SK-N-MC (cell line): ENCODE results near the gene AUTS2.
A peak's percentile ranks its signal among the peaks of the same experiment; 100 is the strongest.

Experiments used
- DNase-seq: peaks from one replicate; pipeline ENCODE4 v3.0.0-alpha.2; 2011; ENCODE audit warnings: low read depth, low spot score
- H3K27ac ChIP-seq: fragments of 200-600 bp; sonication (generic); 2 replicates; pipeline ENCODE4 v1.5.1; 2016; ENCODE audit warnings: mixed run types
- H3K36me3 ChIP-seq: fragments of 200-600 bp; sonication (generic); 2 replicates; pipeline ENCODE4 v1.6.1; 2017; ENCODE audit warnings: antibody characterized with exemption, low read length, mixed read lengths; ENCODE audit not compliant: insufficient read depth
- H3K4me3 ChIP-seq: fragments of 200-600 bp; sonication (generic); 2 replicates; pipeline ENCODE4 v1.5.1; 2016
- H3K9ac ChIP-seq: fragments of 200-600 bp; sonication (generic); 2 replicates; pipeline ENCODE4 v1.8.0; 2017; ENCODE audit warnings: mixed run types, mixed read lengths; ENCODE audit not compliant: insufficient read length
- H3K9me3 ChIP-seq: fragments of 200-600 bp; sonication (generic); 2 replicates; pipeline ENCODE4 v1.6.1; 2017; ENCODE audit warnings: low read depth, mild to moderate bottlenecking, antibody characterized with exemption, low read length, moderate library complexity, mixed read lengths
- EZH2 ChIP-seq: fragments of 200-600 bp; sonication (generic); IDR thresholded peaks from one replicate; pipeline ENCODE4 v1.6.1; 2017; ENCODE audit warnings: antibody characterized with exemption
- FOXP2 ChIP-seq: optimal IDR thresholded peaks from 2 replicates; pipeline ENCODE3; 2011; ENCODE audit warnings: mild to moderate bottlenecking, moderate library complexity; ENCODE audit not compliant: insufficient read depth; ENCODE audit errors: extremely low read length, control extremely low read depth
- POLR2AphosphoS5 ChIP-seq: IDR thresholded peaks from 2 replicates; pipeline ENCODE4 v1.6.1; 2012; ENCODE audit warnings: mild to moderate bottlenecking, low read depth, low read length, borderline replicate concordance

The AUTS2 gene

DNA sequence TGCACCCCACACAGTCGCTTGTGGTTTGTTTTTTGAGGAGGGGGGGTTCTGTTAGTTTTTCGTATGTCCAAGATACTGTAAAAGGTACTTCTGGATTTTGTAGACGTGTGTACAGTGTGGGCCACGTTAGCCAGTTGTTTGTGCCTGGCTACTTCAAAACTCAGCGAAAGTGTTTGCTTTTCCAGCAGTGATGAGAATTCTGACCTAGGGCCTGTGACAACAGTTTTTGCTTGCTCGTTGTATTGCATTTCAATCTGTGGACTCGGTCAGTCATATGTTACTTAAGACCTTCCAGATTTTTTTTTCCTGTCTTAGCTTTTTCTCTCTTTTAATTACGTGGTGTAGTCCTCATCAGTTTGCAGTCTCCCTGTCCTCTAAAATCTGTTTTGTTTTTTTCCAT lies 1194.8 kb downstream of the AUTS2 start:
- no peak overlapping the region for H3K4me3 ChIP-seq
- no peak overlapping the region for H3K27ac ChIP-seq
- H3K9ac ChIP-seq, result no peak overlapping the region
- H3K36me3 ChIP-seq, result peaks cover 42% of the 10 kb centered on the region; the same call in 1 of the 2 replicates
- no peak for DNase-seq
- H3K9me3 ChIP-seq, result no peaks in the 10 kb centered on the region
- TF ChIP-seq EZH2 (no peak), POLR2AphosphoS5 (no peak), FOXP2 (no peak)

DNA sequence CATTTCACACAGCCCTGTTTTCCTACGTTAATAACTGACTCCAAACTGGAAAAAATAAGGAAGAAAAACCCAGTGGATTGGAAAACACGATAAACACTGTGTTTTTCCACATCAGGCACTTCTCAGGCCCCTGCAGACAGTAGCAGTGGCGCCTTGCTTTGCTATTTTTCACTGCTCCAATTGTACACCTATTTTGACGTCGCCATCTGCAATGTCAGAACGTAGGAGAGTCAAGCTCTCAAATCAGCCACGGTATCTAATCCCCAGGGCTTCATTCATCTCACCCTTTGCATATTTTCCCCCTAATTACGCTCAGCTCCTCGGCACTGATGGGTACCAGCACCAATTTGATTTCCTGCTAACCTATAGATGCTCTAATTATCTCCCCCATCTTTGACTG lies 1195.5 kb downstream of the AUTS2 start:
- no peaks in the 10 kb centered on the region for H3K9me3 ChIP-seq
- no peak for DNase-seq
- H3K27ac ChIP-seq, result no peak overlapping the region
- H3K9ac ChIP-seq, result no peak overlapping the region
- H3K4me3 ChIP-seq, result no peak overlapping the region
- H3K36me3 ChIP-seq, result peaks cover 36% of the 10 kb centered on the region; the same call in 1 of the 2 replicates
- TF ChIP-seq EZH2 (no peak), POLR2AphosphoS5 (no peak), FOXP2 (no peak)

- H3K4me3 ChIP-seq, result no peak overlapping the region
- H3K36me3 ChIP-seq, result peaks cover 26% of the 10 kb centered on the region; the same call in 1 of the 2 replicates
- no peak overlapping the region for H3K27ac ChIP-seq
- TF ChIP-seq POLR2AphosphoS5 (no peak), FOXP2 (no peak), EZH2 (no peak)
- no peak for DNase-seq
- no peak overlapping the region for H3K9ac ChIP-seq
- no peaks in the 10 kb centered on the region for H3K9me3 ChIP-seq
Measured at GRCh38 chr7:70794962-70795361, 1196.7 kb downstream of the AUTS2 start.

- no peak for DNase-seq
- no peak overlapping the region for H3K27ac ChIP-seq
- TF ChIP-seq FOXP2, result no peak
- TF ChIP-seq EZH2, result no peak
- TF ChIP-seq POLR2AphosphoS5, result no peak
- H3K4me3 ChIP-seq, result no peak overlapping the region
- no peak overlapping the region for H3K9ac ChIP-seq
- H3K9me3 ChIP-seq, result no peaks in the 10 kb centered on the region
- peaks cover 17% of the 10 kb centered on the region; the same call in 1 of the 2 replicates for H3K36me3 ChIP-seq
Measured at GRCh38 chr7:70795948-70796347, 1197.7 kb downstream of the AUTS2 start.

- Histone ChIP-seq H3K9ac (no peak overlapping the region), H3K9me3 (no peaks in the 10 kb centered on the region), H3K36me3 (peaks cover 6% of the 10 kb centered on the region; the same call in 1 of the 2 replicates), H3K27ac (no peak overlapping the region), H3K4me3 (no peak overlapping the region)
- TF ChIP-seq EZH2 (no peak), FOXP2 (peak; percentile 30), POLR2AphosphoS5 (0 out of 2 replicates have a peak, but pooled peaks have one; percentile 16)
- DNase-seq, result peak; percentile 26
Measured at GRCh38 chr7:70797109-70797514, 1198.8 kb downstream of the AUTS2 start.

DNA sequence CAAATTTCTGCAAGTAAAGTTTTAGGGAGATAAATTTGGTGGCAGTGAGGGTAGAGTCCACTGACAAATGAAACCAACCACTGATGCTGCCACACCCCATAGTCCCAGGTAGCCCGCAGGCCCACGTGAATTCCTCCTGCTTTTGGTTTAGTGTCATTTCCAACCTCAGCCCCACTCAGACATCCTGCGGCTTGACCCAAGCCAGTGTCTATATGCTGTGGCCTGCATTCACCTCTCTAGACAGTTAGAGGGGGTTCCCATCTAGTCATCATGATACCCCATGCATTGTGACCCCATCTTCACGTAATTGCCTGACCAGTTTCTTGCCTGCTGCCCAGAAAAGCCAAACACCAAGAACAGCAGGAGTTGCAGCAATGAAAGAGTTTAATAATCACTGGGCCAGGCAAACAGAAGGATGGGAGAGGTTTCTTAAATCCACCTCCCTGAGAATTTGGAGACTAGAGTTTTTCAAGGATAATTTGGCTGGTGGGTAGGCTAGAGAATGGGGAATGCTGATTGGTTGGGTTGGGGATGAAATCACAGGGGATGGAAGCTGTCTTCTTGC lies 1201.6 kb downstream of the AUTS2 start:
- no peak for DNase-seq
- H3K36me3 ChIP-seq, result no peaks in the 10 kb centered on the region
- no peak overlapping the region for H3K4me3 ChIP-seq
- 0 out of 2 replicates have a peak, but pooled peaks cover 4% of the 10 kb centered on the region for H3K9me3 ChIP-seq
- H3K9ac ChIP-seq, result no peak overlapping the region
- TF ChIP-seq EZH2 (no peak), POLR2AphosphoS5 (no peak), FOXP2 (no peak)
- H3K27ac ChIP-seq, result no peak overlapping the region

GRCh38 chr7:70805360-70805759 lies 1207.1 kb downstream of the AUTS2 start:
- Histone ChIP-seq H3K27ac (no peak overlapping the region), H3K4me3 (no peak overlapping the region), H3K36me3 (no peaks in the 10 kb centered on the region), H3K9me3 (0 out of 2 replicates have a peak, but pooled peaks cover 4% of the 10 kb centered on the region), H3K9ac (no peak overlapping the region)
- DNase-seq, result no peak
- no peak for TF ChIP-seq EZH2

GRCh38 chr7:70807650-70808049 lies 1209.4 kb downstream of the AUTS2 start:
- no peak for DNase-seq
- no peak for TF ChIP-seq POLR2AphosphoS5
- Histone ChIP-seq H3K9me3 (0 out of 2 replicates have a peak, but pooled peaks cover 4% of the 10 kb centered on the region), H3K4me3 (no peak overlapping the region), H3K9ac (no peak overlapping the region), H3K36me3 (no peaks in the 10 kb centered on the region), H3K27ac (no peak overlapping the region)

GRCh38 chr7:70808876-70809275 lies 1210.6 kb downstream of the AUTS2 start:
- no peak for DNase-seq
- Histone ChIP-seq H3K36me3 (no peaks in the 10 kb centered on the region), H3K4me3 (no peak overlapping the region), H3K27ac (no peak overlapping the region), H3K9ac (no peak overlapping the region), H3K9me3 (no peaks in the 10 kb centered on the region)
- no peak for TF ChIP-seq FOXP2
